GM21515 (cell line): ENCODE results near the gene EGR1.

ENCODE experiments used
- ATAC-seq: cut with Tn5 transposase; IDR thresholded peaks from one replicate; pipeline ENCODE4 v1.9.1; 2021; ENCODE audit not compliant: unreplicated experiment

The EGR1 gene

DNA sequence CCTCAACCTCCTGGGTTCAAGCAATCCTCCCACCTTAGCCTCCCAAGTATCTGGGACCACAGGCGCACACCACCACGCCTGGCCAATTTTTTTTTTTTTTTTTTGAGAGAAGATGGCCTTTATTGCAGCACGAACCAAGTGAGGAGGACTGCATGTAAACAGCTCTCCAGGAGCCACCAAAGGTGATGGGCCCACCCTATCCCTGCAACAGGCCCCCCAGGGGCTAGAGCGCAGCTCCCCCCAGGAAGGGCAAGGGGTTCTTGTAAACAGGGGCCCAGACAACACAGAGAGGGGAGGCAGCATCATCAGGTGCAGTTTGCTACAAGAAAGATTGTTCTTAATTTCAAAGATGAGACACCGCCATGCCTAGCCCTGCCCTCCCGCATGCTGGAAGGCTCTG is 12.6 kb upstream of the EGR1 start:
- no peak for ATAC-seq

DNA sequence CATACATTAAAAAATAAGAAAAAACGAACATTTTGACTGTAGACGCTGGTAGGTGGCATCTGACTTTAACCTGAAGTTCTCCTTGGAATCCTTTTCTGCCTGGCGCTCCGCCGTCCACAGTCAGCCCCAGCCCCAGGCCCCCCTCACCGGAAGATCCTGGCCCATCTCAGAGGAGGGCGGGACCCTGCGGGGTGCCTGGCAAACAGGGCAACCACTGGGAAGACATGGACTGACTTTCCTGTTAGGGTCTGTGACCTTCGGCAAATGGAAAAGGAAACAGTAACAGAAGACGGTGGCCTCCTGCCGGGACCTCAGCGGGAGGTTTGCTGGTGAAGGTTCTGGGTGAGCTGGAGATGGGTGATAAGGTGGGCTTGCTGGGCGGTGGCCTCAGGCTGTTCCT is 11.7 kb upstream of the EGR1 start:
- ATAC-seq = no peak

DNA sequence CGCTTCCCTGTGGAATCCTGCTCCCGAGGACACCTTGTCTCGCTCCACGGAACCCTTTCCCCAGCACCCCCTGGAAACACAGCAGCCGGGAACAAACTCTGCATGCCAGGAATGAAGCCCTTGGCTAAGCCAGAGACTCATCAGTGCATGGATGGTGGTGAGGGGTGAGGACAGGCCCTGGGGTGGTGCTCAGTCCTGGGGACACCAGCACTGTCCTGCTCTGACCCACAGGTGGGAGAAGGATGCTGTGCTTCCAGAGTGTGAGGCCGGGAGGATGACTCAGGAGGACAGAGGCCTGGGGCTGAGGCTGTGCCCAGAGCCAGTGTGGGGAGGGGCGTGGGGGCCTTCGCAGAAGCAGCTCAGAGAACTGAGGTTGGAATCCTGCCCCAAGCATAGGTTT is 11.2 kb upstream of the EGR1 start:
- ATAC-seq = no peak

DNA sequence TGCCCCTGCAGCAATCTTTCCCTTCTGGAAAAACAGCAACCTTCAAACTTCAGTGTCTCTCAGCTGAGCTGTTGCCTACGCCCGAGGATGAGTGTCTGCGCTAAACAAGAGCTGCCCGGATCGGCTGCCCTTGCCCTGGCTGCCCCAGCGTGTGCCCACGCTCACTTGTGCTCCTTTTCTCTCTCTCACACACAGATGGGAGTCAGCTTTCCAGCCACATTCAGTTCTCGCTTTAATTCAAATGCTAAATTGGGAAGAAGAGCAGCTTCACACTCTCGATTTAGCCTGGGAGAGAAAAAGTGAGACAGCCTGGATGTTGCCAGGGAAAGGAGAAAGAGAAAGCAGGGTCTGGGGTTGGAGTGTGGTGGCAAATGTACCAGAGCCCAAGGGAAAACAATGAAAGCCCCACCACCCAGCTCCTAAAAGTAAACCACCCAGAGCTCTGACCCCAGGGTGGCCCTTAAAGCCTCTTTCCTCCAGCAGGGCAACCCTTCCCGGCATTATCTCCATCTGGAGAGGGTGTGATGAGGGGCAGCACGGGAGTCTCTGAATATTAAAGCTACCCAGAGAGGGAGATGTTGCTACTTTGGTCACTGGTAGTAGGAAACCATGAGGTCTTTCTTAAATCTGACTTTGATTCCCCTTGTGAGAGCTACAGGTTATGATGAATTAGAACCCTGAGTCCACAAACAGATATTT is 9.9 kb upstream of the EGR1 start:
- ATAC-seq = no peak

DNA sequence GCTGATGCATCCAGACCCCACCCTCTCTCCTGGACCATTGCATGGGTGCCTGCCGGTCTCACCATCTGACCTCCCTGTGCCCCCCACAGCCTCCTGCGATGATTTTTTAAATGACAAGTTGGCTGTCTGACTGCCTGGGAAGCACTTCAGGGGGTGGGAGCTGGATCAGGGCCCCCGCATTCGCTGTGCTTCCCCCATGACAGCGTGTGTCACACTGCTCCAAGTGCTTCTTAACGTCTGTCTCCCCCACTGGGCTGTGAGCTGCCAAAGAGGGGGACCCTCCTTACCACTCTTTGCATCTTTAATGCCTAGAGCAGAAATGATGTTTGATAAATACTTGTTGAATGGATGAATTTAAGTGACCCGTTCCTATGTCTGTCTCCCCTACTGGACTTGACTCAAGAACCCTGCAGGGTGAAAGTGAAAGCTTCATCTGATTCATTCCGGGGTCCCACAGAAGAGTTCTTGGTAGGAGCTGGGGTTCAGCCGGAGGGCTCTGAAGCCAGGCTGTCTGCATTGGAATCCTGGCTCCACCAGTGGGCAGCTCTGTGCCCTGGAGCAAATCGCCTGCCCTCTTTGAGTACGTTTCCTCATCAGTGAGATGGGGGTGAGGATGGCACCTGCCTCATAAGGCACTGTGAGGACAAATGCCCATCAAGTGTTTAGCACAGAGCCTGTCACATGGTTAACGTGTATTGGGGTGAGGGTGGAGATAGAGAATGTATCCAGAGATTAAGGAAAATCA is 7.6 kb upstream of the EGR1 start:
- ATAC-seq = no peak

DNA sequence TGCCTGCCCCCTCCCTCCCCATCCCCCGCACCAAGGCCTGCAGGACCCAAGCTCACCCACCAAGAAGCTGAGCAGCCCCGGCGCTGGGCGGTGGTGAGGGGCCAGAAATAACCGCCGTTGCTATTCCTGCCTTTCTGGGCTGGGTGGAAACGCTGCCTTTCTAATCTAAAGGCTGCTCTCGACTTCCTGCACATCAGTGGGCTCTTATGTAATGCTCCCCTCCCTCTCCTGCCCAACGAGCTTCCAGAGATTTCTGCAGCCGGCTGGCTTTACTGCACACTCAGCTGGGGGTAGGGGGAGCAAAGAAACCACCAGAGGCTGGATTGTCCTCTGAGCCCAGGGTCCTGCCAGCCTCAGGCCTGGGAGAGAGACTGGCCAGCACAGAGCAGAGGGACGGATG is 6.9 kb upstream of the EGR1 start:
- ATAC-seq = no peak

DNA sequence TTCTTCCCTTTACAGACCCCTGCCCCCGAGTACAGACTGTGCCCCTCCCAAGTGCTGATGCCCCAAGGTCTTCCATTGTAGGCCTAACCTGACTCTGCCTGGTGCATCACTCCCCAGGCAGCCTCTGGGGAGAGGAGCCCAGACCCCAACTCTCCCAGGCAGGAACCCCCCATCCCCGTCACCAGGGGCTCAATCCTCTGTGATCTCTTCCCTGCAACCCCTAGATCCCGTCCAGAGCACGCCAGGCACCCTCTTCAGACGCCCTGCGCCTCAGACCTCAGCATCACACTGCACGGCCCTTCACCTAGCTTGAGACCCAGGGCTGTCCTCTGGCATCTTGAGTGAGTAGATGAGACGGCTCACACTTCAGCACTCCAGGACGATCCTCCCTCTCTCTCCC is 6.4 kb upstream of the EGR1 start:
- ATAC-seq = no peak

DNA sequence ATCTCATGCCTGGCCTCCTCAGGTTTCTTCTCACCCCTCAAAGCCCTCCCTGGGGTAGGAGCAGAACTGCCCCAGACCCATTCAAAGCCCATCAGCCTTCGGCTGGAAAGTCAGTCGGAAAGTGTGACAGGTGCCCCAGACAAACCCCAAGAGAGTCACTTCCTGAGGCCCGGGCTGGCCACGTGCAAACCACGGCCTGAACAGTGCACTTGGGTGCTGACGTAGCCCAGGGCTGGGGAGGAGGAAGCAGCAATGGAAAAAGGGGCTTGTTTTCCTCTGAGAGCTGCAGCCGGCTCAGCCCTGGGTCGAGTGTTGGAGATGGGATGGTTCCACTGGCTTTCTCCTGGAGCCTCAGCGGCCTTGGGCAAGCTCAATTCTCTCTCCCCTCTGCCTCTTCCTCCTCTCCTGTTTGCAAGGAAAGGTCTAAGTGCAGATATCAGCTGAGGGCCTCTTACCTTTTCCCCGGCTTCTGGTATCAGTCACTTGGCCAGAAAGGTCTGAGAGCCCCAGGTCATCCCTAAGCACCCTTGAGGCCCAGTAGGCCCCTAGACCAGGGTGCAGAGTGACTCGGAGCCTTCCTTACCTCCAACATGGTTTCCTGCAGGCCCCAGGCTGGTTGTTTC is 5.9 kb upstream of the EGR1 start:
- ATAC-seq = no peak

DNA sequence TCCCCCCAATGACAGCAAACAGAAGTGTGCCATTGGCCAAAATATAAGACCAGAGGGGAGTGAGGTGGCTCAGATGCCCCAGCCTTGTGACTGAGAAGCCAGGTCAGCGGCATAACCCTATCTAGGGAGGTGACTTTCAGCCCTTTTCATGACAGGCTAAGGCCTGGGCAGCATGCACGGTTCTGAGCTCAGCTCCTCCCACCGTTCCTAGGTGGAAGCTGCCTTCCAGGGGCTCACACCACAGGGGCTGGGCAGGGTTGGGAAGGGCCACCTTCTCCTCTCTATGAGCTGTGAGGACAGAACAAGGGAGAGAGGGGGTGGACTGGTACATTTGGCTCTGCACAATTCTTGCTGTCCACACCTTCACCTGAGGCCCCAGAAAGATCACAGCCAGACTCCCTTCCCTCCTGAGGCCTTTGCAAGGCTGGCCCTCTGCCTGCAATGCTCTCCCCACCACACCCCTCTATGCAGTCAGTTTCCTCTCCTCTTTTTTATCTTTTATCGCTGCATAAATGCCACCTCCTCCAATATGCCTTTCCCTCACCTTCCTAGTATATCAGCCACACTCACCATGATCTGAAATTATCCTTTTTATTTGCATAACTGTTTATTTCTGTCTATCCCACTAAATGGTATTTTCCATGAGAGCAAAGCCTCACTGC is 5.1 kb upstream of the EGR1 start:
- no peak for ATAC-seq

DNA sequence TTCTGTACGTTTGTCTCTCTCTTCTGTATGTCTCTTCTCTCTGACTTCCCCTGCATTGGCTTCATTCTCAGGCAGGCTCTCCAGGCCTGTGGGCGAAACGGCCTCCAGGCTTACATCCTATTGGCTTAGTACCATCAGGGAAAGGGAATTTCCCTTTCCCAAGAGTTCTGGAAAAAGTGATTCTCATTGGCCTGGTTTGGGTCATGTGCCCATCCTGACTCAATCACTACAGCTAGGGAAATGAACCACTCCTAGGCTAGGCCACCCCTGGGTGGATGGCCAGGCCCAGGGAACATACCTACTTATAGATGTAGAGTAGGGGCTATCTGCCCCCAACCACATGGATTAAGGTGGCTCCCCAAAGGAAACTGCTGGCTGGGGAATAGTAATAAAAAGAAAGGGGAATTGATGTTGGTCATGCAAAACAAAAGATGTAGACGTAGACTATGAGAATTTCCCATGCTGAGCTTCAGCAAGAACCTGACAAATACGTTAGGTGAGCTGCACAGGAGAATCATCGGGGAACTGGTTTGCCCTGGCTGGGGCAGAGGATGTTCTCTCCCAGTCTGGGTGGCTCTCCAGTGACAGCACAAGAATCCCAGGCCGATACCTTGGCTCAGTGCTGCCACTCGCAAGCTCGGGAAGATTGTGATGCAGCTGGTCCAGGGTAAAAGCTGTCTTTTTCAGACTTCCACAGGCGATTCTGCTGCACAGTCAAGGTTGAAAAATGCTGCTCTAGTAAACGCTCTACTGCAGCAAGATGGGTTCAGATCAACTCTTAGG is 3.7 kb upstream of the EGR1 start:
- ATAC-seq = no peak

DNA sequence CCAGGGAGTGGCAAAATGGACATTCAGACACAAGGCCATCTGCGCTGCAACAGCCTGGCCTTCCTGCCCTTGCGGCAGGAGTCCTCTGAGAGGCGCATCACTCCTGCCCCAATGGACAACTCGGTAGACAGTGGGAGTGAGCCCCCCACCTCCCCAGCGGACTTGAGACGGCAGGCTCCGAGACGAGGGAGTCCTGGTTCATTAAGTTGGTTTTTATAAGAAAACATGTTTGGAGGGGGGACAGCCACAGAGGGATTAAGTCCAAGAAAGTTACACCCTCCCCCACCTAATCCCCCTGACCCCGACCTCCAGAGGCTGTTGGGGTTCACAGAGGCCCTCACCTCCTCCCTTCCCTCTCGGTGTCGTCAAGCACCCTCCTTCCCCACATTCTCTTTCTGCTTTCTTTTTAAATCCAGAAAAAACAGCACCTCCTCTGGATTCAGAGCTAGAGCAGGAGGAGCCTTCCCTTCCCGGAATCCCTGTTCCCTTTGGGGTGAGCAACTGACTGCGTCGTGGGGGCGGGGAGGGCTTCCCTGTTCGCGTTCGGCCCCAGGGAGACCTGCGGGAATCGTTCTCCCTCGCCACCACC is 1.8 kb upstream of the EGR1 start:
- ATAC-seq = no peak

DNA sequence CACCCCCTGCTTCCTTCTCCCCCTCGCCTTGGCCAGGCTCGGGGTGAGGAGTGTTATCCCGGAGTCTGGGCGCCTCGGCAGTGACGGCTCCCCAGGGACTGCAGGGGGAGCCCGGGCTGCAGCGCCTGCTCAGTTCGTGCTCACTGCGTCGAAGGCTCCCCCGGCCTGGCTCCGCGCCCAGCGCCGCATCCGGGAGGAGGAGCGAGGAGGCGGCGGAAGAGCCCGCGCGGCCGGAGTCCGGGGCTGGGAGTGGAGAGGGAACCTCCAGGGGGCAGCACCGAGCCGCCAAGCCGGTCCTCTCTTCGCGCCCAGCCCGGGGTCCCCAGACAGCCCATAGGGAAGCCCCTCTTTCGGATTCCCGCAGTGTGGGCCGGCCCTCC is 1.3 kb upstream of the EGR1 start:
- ATAC-seq = peak; percentile 44

DNA sequence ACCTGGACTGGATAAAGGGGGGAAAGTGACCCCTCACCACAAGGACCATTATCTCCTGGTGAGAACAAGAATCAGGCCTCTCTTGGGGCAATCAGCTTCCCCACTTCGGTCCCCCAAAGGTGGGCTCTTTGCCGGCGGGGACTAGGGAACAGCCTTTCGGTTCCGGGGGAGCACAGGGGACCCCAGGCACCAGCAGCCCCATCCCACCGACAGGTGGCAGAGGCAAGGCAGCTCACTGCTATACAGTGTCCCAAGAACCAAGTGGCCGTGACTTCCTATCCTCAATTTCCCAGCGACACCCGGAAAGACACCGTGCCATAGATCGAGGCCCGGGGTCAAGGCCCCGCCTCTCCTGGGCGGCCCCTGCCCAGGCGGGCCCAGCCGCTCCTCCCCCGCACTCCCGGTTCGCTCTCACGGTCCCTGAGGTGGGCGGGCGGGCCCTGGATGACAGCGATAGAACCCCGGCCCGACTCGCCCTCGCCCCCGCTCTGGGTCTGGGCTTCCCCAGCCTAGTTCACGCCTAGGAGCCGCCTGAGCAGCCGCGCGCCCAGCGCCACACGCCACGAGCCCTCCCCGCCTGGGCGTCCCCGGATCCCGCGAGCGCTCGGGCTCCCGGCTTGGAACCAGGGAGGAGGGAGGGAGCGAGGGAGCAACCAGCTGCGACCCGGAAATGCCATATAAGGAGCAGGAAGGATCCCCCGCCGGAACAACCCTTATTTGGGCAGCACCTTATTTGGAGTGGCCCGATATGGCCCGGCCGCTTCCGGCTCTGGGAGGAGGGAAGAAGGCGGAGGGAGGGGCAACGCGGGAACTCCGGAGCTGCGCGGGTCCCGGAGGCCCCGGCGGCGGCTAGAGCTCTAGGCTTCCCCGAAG is 655 bp upstream of the EGR1 start:
- ATAC-seq = peak; percentile 78

DNA sequence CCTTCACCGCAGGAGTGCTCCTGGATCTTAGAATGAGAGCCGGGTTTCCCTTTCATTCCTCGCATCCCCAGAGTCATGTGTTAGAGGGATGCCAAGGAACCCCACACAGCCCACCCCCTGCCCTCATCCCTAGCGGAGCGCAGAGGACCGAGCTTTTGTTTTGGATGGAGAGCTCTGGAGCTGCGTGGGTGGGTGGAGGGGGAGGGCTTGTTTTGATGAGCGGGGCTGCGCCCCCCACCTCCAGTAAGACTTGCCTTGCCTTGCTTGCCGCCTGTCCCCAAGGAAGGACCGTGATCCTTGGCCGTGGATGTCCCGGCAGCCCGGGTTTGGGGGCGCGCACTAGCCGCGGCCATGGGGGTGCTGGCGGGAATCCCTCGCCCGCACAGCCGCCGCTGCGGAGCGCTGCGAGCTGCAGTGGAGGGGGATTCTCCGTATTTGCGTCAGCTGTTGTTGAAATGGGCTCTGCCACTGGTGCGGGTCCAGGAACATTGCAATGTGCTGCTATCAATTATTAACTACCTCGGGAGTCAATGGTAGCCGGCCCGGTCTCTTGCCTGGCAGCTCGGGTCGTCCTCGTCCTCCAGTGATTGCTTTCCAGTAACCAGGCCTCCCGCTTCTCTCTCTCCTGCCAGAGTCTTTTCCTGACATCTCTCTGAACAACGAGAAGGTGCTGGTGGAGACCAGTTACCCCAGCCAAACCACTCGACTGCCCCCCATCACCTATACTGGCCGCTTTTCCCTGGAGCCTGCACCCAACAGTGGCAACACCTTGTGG is 1.0 kb downstream of the EGR1 start:
- no peak for ATAC-seq

DNA sequence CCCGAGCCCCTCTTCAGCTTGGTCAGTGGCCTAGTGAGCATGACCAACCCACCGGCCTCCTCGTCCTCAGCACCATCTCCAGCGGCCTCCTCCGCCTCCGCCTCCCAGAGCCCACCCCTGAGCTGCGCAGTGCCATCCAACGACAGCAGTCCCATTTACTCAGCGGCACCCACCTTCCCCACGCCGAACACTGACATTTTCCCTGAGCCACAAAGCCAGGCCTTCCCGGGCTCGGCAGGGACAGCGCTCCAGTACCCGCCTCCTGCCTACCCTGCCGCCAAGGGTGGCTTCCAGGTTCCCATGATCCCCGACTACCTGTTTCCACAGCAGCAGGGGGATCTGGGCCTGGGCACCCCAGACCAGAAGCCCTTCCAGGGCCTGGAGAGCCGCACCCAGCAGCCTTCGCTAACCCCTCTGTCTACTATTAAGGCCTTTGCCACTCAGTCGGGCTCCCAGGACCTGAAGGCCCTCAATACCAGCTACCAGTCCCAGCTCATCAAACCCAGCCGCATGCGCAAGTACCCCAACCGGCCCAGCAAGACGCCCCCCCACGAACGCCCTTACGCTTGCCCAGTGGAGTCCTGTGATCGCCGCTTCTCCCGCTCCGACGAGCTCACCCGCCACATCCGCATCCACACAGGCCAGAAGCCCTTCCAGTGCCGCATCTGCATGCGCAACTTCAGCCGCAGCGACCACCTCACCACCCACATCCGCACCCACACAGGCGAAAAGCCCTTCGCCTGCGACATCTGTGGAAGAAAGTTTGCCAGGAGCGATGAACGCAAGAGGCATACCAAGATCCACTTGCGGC is 1.8 kb downstream of the EGR1 start:
- ATAC-seq = no peak

DNA sequence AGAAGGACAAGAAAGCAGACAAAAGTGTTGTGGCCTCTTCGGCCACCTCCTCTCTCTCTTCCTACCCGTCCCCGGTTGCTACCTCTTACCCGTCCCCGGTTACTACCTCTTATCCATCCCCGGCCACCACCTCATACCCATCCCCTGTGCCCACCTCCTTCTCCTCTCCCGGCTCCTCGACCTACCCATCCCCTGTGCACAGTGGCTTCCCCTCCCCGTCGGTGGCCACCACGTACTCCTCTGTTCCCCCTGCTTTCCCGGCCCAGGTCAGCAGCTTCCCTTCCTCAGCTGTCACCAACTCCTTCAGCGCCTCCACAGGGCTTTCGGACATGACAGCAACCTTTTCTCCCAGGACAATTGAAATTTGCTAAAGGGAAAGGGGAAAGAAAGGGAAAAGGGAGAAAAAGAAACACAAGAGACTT is 2.4 kb downstream of the EGR1 start:
- ATAC-seq = no peak

DNA sequence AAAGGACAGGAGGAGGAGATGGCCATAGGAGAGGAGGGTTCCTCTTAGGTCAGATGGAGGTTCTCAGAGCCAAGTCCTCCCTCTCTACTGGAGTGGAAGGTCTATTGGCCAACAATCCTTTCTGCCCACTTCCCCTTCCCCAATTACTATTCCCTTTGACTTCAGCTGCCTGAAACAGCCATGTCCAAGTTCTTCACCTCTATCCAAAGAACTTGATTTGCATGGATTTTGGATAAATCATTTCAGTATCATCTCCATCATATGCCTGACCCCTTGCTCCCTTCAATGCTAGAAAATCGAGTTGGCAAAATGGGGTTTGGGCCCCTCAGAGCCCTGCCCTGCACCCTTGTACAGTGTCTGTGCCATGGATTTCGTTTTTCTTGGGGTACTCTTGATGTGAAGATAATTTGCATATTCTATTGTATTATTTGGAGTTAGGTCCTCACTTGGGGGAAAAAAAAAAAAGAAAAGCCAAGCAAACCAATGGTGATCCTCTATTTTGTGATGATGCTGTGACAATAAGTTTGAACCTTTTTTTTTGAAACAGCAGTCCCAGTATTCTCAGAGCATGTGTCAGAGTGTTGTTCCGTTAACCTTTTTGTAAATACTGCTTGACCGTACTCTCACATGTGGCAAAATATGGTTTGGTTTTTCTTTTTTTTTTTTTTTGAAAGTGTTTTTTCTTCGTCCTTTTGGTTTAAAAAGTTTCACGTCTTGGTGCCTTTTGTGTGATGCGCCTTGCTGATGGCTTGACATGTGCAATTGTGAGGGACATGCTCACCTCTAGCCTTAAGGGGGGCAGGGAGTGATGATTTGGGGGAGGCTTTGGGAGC is 3.1 kb downstream of the EGR1 start:
- ATAC-seq = no peak
